ENCODE data around the gene COMMD8.

The COMMD8 gene

GRCh38 chr4:47471064-47471463 is 7.6 kb upstream of the COMMD8 start:
- DNase-seq, result no peak

- DNase-seq, result no peak
Observed at GRCh38 chr4:47469951-47470350, 6.4 kb upstream of the COMMD8 start.

GRCh38 chr4:47468706-47469365 is 5.3 kb upstream of the COMMD8 start:
- no peak for DNase-seq

- DNase-seq, result no peak
Observed at GRCh38 chr4:47466056-47466785, 2.7 kb upstream of the COMMD8 start.

GRCh38 chr4:47465004-47465403 is 1.5 kb upstream of the COMMD8 start:
- DNase-seq, result no peak

- no peak for DNase-seq
Observed at GRCh38 chr4:47462799-47463234, 685 bp downstream of the COMMD8 start.

GRCh38 chr4:47451657-47452056 is 11.8 kb downstream of the COMMD8 start:
- no peak for DNase-seq

GRCh38 chr4:47444031-47444430 is 19.5 kb downstream of the COMMD8 start:
- DNase-seq, result no peak

- no peak for DNase-seq
Observed at GRCh38 chr4:47442980-47443379, 20.5 kb downstream of the COMMD8 start.

GRCh38 chr4:47434931-47435330 is 28.6 kb downstream of the COMMD8 start:
- DNase-seq, result no peak

- DNase-seq, result no peak
Observed at GRCh38 chr4:47432749-47433148, 30.8 kb downstream of the COMMD8 start.

- DNase-seq, result no peak
Observed at GRCh38 chr4:47427935-47428334, 35.6 kb downstream of the COMMD8 start.

GRCh38 chr4:47425628-47426027 is 37.9 kb downstream of the COMMD8 start:
- no peak for DNase-seq

GRCh38 chr4:47419296-47419695 is 44.2 kb downstream of the COMMD8 start:
- no peak for DNase-seq

- no peak for DNase-seq
Observed at GRCh38 chr4:47418147-47418546, 45.4 kb downstream of the COMMD8 start.

GRCh38 chr4:47415719-47416118 is 47.8 kb downstream of the COMMD8 start:
- no peak for DNase-seq

GRCh38 chr4:47413521-47413920 is 50.0 kb downstream of the COMMD8 start:
- no peak for DNase-seq

GRCh38 chr4:47410271-47410670 is 53.2 kb downstream of the COMMD8 start:
- DNase-seq, result no peak

GRCh38 chr4:47406408-47406807 is 57.1 kb downstream of the COMMD8 start:
- no peak for DNase-seq

Measured in NCI-H1048 (cell line).